Peyer's patch (tissue), 4 donors: ENCODE data around the gene SLC25A17.

ENCODE experiments used
- POLR2A ChIP-seq, 2 donors: fragments of 450-650 bp; IDR thresholded peaks; one replicate each; pipeline ENCODE4 v1.5.1; 2017; ENCODE audit warnings: antibody characterized with exemption in 2 of 2, mild to moderate bottlenecking in 2 of 2, moderate library complexity in 2 of 2
- TF ChIP-seq, protein P1 (sequence below), 6 experiments: fragments of 450-650 bp in 4 of 6; fragments of 200-600 bp in 2 of 6; sonication (generic) in 1 of 6; IDR thresholded peaks; one replicate each; pipeline ENCODE4 v1.5.1; 2017 to 2019; ENCODE audit warnings: antibody characterized with exemption in 6 of 6, mild to moderate bottlenecking in 3 of 6, moderate library complexity in 1 of 6

DNA sequence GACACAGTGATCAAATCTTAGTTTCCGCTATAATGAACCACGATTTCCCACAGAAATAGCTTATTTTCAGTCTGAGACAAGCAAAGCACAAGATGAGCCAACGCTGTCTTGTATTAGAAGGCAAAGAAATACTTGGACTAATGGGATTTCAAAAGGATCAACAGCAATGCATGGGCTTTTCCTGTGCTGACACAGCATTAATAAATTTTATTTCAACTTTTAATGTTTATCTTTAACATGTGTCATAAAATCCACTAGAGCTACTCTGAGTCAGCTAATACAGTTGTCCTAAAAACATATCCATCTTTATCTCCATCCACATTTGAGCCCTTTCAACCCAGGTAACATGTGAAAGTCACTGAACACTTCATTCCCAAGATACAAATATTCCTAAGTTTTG is 15.5 kb upstream of the SLC25A17 start:
- TF ChIP-seq, protein P1, sequence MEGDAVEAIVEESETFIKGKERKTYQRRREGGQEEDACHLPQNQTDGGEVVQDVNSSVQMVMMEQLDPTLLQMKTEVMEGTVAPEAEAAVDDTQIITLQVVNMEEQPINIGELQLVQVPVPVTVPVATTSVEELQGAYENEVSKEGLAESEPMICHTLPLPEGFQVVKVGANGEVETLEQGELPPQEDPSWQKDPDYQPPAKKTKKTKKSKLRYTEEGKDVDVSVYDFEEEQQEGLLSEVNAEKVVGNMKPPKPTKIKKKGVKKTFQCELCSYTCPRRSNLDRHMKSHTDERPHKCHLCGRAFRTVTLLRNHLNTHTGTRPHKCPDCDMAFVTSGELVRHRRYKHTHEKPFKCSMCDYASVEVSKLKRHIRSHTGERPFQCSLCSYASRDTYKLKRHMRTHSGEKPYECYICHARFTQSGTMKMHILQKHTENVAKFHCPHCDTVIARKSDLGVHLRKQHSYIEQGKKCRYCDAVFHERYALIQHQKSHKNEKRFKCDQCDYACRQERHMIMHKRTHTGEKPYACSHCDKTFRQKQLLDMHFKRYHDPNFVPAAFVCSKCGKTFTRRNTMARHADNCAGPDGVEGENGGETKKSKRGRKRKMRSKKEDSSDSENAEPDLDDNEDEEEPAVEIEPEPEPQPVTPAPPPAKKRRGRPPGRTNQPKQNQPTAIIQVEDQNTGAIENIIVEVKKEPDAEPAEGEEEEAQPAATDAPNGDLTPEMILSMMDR (IDR thresholded peaks at IDR 0.05): no peak
- no peak for TF ChIP-seq POLR2A (IDR thresholded peaks at IDR 0.05)
